ENCODE measurements around the gene ANKRD65.

ANKRD65 gene

GRCh38 chr1:1387098-1388077 lies 33.7 kb downstream of the ANKRD65 start:
- TF ChIP-seq REST (IDR thresholded peaks at IDR 0.05; ENCODE audit: insufficient read depth in 1 of 2, low read depth in 2 of 2, low read length in 2 of 2) (no peak), TAF1 (IDR thresholded peaks at IDR 0.05; ENCODE audit: borderline replicate concordance, insufficient read depth, low read length) (no peak), SIN3A (IDR thresholded peaks at IDR 0.05; ENCODE audit: borderline replicate concordance, insufficient read depth, low read length) (no peak), POLR2AphosphoS5 (IDR thresholded peaks at IDR 0.05; ENCODE audit: low read depth, low read length) (no peak), FOXP2 (optimal IDR thresholded peaks at IDR 0.05; ENCODE audit: borderline replicate concordance, extremely low read depth, extremely low read length, insufficient read depth) (no peak)

GRCh38 chr1:1385931-1386330 lies 35.1 kb downstream of the ANKRD65 start:
- TF ChIP-seq REST (IDR thresholded peaks at IDR 0.05; ENCODE audit: insufficient read depth in 1 of 2, low read depth in 2 of 2, low read length in 2 of 2) = no peak
- no peak for TF ChIP-seq SIN3A (IDR thresholded peaks at IDR 0.05; ENCODE audit: borderline replicate concordance, insufficient read depth, low read length)
- TF ChIP-seq POLR2AphosphoS5 (IDR thresholded peaks at IDR 0.05; ENCODE audit: low read depth, low read length) = no peak
- no peak for TF ChIP-seq FOXP2 (optimal IDR thresholded peaks at IDR 0.05; ENCODE audit: borderline replicate concordance, extremely low read depth, extremely low read length, insufficient read depth)
- no peak for TF ChIP-seq TAF1 (IDR thresholded peaks at IDR 0.05; ENCODE audit: borderline replicate concordance, insufficient read depth, low read length)

- no peak for TF ChIP-seq SIN3A (IDR thresholded peaks at IDR 0.05; ENCODE audit: borderline replicate concordance, insufficient read depth, low read length)
- no peak for TF ChIP-seq FOXP2 (optimal IDR thresholded peaks at IDR 0.05; ENCODE audit: borderline replicate concordance, extremely low read depth, extremely low read length, insufficient read depth)
- TF ChIP-seq POLR2AphosphoS5 (IDR thresholded peaks at IDR 0.05; ENCODE audit: low read depth, low read length) = no peak
- no peak for TF ChIP-seq TAF1 (IDR thresholded peaks at IDR 0.05; ENCODE audit: borderline replicate concordance, insufficient read depth, low read length)
- no peak for TF ChIP-seq REST (IDR thresholded peaks at IDR 0.05; ENCODE audit: insufficient read depth in 1 of 2, low read depth in 2 of 2, low read length in 2 of 2)
Measured at GRCh38 chr1:1381294-1381693, 39.8 kb downstream of the ANKRD65 start.

- TF ChIP-seq POLR2AphosphoS5 (IDR thresholded peaks at IDR 0.05; ENCODE audit: low read depth, low read length) = no peak
- no peak for TF ChIP-seq TAF1 (IDR thresholded peaks at IDR 0.05; ENCODE audit: borderline replicate concordance, insufficient read depth, low read length)
- no peak for TF ChIP-seq FOXP2 (optimal IDR thresholded peaks at IDR 0.05; ENCODE audit: borderline replicate concordance, extremely low read depth, extremely low read length, insufficient read depth)
- no peak for TF ChIP-seq REST (IDR thresholded peaks at IDR 0.05; ENCODE audit: insufficient read depth in 1 of 2, low read depth in 2 of 2, low read length in 2 of 2)
- no peak for TF ChIP-seq SIN3A (IDR thresholded peaks at IDR 0.05; ENCODE audit: borderline replicate concordance, insufficient read depth, low read length)
Measured at GRCh38 chr1:1380860-1381259, 40.2 kb downstream of the ANKRD65 start.

All from PFSK-1 (cell line).